Spleen (tissue), 7 donors: ENCODE measurements around the gene SLC6A1.

Source experiments
- POLR2A ChIP-seq, 3 donors: fragments of 450-650 bp; IDR thresholded peaks; one replicate each; pipeline ENCODE4 v1.5.1; 2017; ENCODE audit warnings: antibody characterized with exemption in 3 of 3, mild to moderate bottlenecking in 1 of 3
- TF ChIP-seq, protein P1 (sequence below), 11 experiments: fragments of 200-600 bp in 7 of 11; fragments of 450-650 bp in 4 of 11; sonication (generic) in 4 of 11; IDR thresholded peaks in 8 of 11; conservative IDR thresholded peaks in 3 of 11; 1 replicate in 7 of 11; 2 replicates in 4 of 11; pipeline versions ENCODE4 v1.4.0 to v1.8.0; 2016 to 2021; ENCODE audit warnings: antibody characterized with exemption in 11 of 11, inconsistent platforms in 4 of 11, mild to moderate bottlenecking in 1 of 11
- donor health status: DM: no; HTN: no; CAD: no; lungs with moderate emphysema.
- donor health status: DM: no; HTN: no; CAD: no.
- donor health status: DM: no; HTN: no; CAD: no.

DNA sequence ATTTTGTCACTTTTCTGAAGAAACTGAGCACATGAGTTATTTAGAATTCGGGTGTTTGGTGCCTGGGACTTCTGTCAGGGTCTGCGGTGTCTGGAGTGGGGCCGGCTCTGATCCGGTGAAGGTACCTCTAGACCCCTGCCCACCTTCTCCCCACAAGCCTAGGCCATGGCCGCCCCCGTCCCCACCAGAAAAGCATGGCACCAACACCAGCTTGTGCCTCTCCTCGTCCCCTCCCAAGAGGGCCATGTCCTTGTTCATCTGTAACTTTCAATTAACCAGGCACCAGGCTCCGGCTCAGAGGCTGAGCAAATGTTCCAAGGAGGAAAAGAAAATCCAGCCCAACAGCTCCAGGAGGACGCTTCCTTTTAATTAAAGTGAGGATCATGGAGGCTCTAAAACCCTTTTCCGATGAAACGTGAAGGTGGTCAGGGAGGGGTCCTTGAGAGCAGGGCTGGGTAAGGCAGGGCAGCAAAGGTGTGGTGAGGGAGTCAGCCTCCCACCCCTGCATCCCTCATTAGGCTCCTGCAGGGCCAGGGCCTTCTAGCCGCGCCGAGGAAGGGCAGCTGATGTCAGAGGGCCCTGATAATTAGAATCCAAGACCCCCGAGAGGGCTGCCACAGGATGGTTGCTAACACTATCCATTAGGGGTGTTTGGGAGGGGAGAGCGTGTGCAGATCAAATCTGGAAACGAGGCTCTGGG, 62.3 kb downstream of the SLC6A1 start:
- TF ChIP-seq, protein P1, sequence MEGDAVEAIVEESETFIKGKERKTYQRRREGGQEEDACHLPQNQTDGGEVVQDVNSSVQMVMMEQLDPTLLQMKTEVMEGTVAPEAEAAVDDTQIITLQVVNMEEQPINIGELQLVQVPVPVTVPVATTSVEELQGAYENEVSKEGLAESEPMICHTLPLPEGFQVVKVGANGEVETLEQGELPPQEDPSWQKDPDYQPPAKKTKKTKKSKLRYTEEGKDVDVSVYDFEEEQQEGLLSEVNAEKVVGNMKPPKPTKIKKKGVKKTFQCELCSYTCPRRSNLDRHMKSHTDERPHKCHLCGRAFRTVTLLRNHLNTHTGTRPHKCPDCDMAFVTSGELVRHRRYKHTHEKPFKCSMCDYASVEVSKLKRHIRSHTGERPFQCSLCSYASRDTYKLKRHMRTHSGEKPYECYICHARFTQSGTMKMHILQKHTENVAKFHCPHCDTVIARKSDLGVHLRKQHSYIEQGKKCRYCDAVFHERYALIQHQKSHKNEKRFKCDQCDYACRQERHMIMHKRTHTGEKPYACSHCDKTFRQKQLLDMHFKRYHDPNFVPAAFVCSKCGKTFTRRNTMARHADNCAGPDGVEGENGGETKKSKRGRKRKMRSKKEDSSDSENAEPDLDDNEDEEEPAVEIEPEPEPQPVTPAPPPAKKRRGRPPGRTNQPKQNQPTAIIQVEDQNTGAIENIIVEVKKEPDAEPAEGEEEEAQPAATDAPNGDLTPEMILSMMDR (IDR thresholded peaks at IDR 0.05 in 8 of 11, conservative IDR thresholded peaks at IDR 0.05 in 3 of 11), result no peak
- no peak for TF ChIP-seq POLR2A (IDR thresholded peaks at IDR 0.05)
